HG03097 (cell line): ENCODE data around the gene TRPV4.

ENCODE experiments used
- ATAC-seq: cut with Tn5 transposase; IDR thresholded peaks from one replicate; pipeline ENCODE4 v1.9.1; 2021; ENCODE audit not compliant: unreplicated experiment, low FRiP score

Gene TRPV4

DNA sequence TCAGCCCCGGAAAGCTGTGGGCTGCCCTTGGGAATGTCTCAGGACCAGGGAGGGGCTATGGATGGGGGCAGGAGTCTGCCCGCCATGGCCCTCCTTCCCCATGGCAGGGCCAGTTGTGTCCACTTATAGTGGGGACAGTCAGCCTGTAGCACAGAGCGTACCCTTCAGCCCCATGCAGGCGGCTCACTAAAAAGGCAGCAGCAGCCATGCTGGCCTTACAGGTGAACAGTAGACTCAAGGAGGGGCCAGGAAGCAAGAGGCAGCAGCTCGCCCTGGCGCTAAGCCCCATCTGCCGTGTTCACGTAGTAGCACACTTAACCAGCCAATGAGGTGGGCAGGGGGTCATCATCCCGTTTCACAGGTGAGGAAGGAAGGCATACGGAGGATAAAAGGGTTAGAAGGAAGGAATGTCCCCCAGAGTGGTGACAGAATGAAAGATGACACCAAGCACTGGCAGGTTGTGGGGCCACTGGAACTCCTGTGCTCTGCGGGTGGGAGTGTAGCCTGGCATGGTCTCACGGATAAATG lies 66.9 kb downstream of the TRPV4 start:
- no peak for ATAC-seq

- ATAC-seq, result no peak
These were observed 67.8 kb downstream of the TRPV4 start for GRCh38 chr12:109765446-109765810.

DNA sequence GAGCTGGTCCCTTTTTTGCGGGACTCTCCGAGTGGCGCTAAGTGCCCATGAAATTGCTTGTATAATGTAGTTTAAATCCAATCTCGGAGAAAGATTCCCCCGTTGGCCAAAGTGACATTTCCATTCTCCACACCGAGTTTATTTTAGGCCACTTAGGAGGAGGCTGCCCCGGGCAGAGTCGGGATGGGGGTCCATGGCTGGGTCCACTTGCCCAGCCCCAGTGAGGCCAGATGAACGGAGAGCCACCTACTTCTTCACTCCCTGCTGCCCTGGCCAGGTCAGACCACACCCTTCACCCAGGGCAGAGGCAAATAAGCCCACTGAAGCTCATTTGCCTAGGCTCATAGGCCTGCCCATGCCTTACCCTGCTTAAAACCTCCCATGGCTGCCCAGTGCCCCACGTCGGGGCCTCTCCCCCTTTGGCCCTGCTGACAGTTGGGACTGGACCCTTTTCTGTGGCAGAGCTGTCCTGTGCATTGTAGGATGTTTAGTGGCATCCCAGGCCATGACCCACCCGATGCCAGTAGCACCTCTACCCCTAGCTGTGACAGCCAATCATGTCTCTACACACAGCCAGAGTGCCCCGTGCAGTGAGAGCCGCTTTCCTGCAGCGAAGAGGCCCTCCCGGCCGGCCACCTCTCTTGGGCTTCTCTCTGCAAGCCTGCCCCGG lies 68.3 kb downstream of the TRPV4 start:
- ATAC-seq, result no peak

- ATAC-seq, result no peak
These were observed 69.1 kb downstream of the TRPV4 start for GRCh38 chr12:109764123-109764522.

GRCh38 chr12:109763201-109763841 lies 69.9 kb downstream of the TRPV4 start:
- ATAC-seq, result no peak

DNA sequence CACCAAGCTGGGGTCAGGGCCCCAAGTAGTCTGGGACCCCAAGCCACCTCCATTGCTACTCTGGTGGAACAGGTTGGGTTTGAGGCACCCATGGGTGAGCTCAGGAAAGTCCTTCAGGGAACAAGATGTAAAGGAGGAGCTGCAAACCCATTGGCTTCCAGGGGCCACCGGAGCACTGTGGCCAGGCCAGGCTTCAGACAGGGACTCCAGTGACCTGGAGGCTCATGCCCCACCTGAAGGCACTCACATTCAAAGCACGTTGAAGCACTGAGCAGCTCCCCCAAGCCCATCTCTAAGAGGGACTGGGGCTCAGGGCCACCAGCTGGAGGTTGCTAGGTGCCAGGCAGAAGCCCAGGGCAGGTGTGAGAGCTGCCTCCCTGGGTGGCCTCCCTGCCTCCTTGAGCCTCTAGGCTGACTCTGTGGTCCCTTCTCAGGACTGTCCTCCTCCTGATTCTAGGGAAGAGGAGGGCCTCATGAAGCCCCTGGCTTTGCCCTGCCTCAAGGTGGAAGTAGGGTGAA lies 70.5 kb downstream of the TRPV4 start:
- ATAC-seq, result no peak

DNA sequence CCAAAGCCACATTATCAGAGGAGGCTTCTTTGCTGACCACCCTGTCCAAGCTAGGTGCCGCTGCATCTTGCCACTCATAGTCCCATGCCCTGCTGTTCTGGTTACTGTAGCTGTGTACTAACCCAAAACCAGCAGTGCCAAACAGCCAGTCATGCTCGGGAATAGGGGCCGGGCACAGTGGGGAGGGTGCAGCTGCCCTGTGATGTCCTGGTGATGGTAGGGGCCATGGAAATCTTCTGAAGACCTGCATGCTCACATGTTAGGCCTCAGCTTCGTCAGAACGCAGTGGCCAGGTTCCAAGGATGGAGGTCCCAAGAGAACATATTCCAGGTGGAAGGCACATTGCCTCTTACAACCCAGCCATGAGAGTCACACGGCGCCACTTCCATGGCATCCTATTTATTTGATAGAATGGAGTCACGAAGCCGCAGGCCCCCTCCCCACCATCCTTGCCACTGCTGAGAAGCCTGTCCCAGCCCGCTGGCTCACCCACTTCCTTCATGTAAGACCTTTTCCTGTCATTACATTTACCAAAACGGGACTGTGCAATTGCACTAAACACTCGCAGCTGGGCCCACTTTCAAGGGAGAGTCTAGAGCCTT lies 71.0 kb downstream of the TRPV4 start:
- ATAC-seq, result no peak

- ATAC-seq, result no peak
These were observed 72.0 kb downstream of the TRPV4 start for GRCh38 chr12:109760930-109761921.

GRCh38 chr12:109760031-109760929 lies 72.9 kb downstream of the TRPV4 start:
- ATAC-seq, result no peak

DNA sequence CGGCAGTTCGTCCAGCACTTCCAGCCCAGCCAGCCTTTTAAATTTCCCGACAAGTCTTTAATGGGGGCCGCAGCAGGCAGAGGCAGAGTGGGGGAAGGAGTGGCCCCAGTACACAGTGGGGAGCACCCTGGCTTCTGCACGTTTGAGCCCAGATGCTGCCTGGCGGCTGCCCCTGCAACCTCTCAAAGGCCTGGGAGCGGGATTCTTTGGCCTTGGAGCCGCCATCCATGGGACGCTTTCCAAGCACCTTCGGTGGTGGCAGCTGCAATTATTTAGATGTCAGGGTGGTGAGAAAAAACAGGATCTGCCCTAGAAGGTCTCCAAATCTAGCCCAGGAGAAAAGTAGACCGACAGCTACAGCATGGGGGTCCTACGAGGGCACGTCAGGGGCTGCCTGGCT lies 73.6 kb downstream of the TRPV4 start:
- no peak for ATAC-seq

- no peak for ATAC-seq
These were observed 74.5 kb downstream of the TRPV4 start for GRCh38 chr12:109758426-109759420.

DNA sequence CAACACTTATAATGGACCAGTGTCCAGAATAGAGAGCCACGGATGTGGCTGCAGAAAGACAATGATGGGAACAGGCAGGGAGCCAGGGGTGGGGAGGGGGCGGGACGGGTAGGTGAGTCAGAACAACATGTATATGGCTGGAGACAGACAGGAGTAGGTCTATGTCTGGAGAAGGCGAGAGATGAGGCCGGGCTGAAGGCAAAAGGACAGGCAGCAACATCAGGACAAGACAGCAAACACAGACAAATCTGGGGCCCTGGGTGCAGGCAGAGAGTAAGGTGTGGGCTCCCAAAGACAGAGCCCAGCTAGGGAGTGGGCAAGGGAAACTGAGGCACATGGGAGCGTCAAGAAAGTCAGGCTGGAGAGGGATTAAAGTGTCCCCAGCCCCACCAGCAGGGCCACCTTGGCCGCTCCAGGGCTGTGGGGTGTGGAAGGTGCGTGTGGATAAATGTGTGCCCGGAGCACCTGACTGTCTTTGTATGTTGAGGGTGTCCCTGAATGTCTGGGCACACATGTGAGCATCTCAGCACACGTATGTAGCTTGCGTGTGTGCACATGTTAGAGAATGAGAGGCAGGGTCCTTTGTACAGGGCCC lies 75.4 kb downstream of the TRPV4 start:
- no peak for ATAC-seq

- ATAC-seq, result no peak
These were observed 76.7 kb downstream of the TRPV4 start for GRCh38 chr12:109756457-109756856.

DNA sequence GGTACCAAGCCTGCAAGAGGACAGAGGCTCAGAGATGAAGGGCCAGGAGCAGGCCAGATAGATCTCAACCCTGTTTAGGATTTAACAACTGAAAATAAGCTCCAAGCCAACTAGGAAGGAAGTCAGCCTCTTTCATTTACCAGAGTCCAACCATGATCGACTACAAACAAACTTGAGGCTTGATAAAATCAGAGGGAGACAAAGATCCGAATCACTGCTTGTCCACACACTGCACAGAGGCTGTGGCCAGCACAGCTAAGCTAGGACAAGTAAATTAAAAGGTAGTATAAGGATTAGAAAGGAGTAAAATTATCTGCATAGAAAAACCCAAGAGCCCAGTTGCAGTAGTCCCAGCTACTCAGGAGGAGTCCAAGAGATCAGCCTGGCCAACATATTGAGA lies 79.2 kb downstream of the TRPV4 start:
- no peak for ATAC-seq

GRCh38 chr12:109753054-109753401 lies 80.2 kb downstream of the TRPV4 start:
- ATAC-seq, result no peak

- no peak for ATAC-seq
These were observed 80.8 kb downstream of the TRPV4 start for GRCh38 chr12:109752117-109753053.
